Measurements from ENCODE around the gene TMEM270. TPM values are rescaled to one million over a fixed set of nuclear protein-coding genes. Genes with fewer than 3 reads are reported as not detected.

The TMEM270 gene
- total RNA-seq, 1 experiment from 2014 or later: 0.28 TPM

DNA sequence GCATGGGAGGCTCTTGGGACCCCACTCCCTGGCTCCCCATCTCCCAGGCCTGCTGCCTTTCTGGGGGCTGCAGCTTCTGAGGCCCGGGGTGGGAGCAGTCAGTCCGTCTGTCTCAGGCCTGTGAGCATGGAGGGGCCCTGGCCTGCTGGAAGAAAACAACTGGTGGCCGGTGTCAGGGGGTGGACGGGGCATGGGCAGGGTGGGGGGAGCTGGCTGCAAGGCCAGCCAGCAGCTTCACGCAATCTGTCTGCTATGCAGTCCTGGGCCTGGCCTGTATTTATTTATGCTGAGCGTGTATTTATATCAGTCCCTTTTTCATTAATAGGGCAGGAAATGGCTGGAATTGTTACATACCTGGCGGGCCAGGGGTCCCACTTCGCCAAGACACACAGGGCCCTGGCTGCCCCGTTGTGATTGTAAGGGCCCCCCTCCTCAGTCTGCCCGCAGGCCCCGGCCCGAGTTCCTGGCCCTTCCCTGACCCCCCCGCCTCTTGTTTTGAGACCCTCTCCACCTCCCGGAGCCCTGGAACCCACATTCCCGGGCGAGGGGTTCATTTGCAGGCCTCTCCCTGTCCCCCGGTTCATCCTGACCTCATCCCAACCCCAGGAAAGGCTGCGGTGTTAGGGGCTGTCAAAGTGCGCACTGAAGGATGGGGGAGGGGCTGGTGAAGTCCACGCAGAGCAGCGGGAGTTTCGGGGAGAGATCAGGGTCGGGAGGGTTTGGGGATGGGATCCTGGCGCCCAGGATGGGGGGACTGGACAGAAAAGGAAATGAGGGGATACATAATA, 8.2 kb downstream of the TMEM270 start (continued):
- TF ChIP-seq FOXP1 (CRISPR knock-in tag; IDR thresholded peaks at IDR 0.05; ENCODE audit: borderline replicate concordance): no peak
- no peak for TF ChIP-seq ZNF281 (CRISPR knock-in tag; IDR thresholded peaks at IDR 0.05)
- TF ChIP-seq STAT6 (CRISPR knock-in tag; conservative IDR thresholded peaks at IDR 0.05; ENCODE audit: low read depth): no peak
- no peak for TF ChIP-seq NFATC4 (CRISPR knock-in tag; IDR thresholded peaks at IDR 0.05)
- TF ChIP-seq PRRX2 (CRISPR knock-in tag; IDR thresholded peaks at IDR 0.05): no peak

DNA sequence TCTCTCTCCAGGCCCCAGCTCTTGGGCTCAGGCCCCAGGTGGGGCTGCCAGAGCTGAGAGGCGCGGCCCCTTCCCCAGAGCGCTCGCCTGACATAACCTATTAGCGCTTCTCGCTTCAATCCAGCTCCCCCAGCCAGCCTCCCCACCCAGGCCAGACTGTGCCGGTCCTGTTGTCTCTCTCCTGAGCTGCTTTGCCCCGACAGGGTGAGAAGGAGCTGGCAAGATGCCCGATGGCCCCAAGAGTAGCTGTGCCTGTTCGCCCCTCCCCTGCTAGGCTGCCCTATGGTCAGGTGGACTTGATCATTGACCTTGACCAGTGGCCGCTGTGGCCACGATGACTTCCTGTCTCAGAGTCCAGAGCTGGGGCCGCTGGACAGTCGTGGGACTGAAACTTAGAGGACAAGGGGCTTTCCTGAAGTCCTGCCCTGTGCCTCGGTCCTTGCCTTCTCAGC, 9.1 kb downstream of the TMEM270 start:
- H3K4me3 Mint-ChIP-seq: no peak overlapping the region

More for the DNA sequence above, 9.1 kb downstream of the TMEM270 start:
- no peak overlapping the region for H3K27ac Mint-ChIP-seq
- no peaks in the 10 kb centered on the region for H3K27me3 Mint-ChIP-seq (ENCODE audit: low read depth)
- no peak for TF ChIP-seq PRDM15 (CRISPR knock-in tag; IDR thresholded peaks at IDR 0.05)
- 0 out of 2 replicates have a peak, but pooled peaks have one; percentile 29 for TF ChIP-seq GABPB1 (CRISPR knock-in tag; IDR thresholded peaks at IDR 0.05)
- H3K36me3 Mint-ChIP-seq: no peaks in the 10 kb centered on the region
- ChIA-PET POLR2A (interaction anchor here (0.5 kb wide), 1 partner anchor 309 kb away, joined by 4 read pairs; no protein-coding TSS in a partner anchor), CTCF (interaction anchor here (0.7 to 4.7 kb wide), 10 partner anchors 52 to 531 kb away, joined by 3 to 36 read pairs (median 4); no protein-coding TSS in a partner anchor)
- H3K9me3 Mint-ChIP-seq: no peaks in the 10 kb centered on the region
- H3K4me1 Mint-ChIP-seq: peaks cover 15% of the 10 kb centered on the region
- peak; percentile 36 for DNase-seq (ENCODE audit: low spot score)
- peak; percentile 47 for ATAC-seq

Measured in WTC11 (cell line).